ENCODE measurements around the gene IL17RE. TPM values are rescaled to one million over a fixed set of nuclear protein-coding genes. Genes with fewer than 3 reads are reported as not detected.

The IL17RE gene
- total and polyA plus RNA-seq, 2 of the 13 experiments (the other 11 are each of a cell fraction or from before 2014, with no cell fraction given): 14.5 to 24.1 TPM

- TF ChIP-seq ZNF672 (CRISPR knock-in tag; IDR thresholded peaks at IDR 0.05) (peak; percentile 86; the same call in 1 of the 2 replicates), TCF12 (IDR thresholded peaks at IDR 0.05) (no peak), TCF12 (CRISPR knock-in tag; IDR thresholded peaks at IDR 0.05) (peak; percentile 80; the same call in 1 of the 2 replicates), IRF9 (CRISPR knock-in tag; IDR thresholded peaks at IDR 0.05; ENCODE audit: borderline replicate concordance) (peak; percentile 41; the same call in 1 of the 2 replicates), FOXK1 (CRISPR knock-in tag; IDR thresholded peaks at IDR 0.05; ENCODE audit: borderline replicate concordance, low read depth) (peak; percentile 35; the same call in 1 of the 2 replicates), RARA (CRISPR knock-in tag; IDR thresholded peaks at IDR 0.05) (no peak; the same call in 1 of the 2 replicates), ZNF670 (CRISPR knock-in tag; IDR thresholded peaks at IDR 0.05; ENCODE audit: borderline replicate concordance) (peak; percentile 85), ZNF879 (CRISPR knock-in tag; IDR thresholded peaks at IDR 0.05) (no peak), SPEN (CRISPR knock-in tag; IDR thresholded peaks at IDR 0.05; ENCODE audit: low read depth) (peak; percentile 84), ELF3 (CRISPR knock-in tag; IDR thresholded peaks at IDR 0.05) (peak; percentile 59), ZUFSP (CRISPR knock-in tag; IDR thresholded peaks at IDR 0.05; ENCODE audit: borderline replicate concordance) (no peak), AGO1 (IDR thresholded peaks at IDR 0.05; ENCODE audit: low read depth, low read length, poor library complexity, severe bottlenecking) (peak; percentile 95), PHF20 (CRISPR knock-in tag; IDR thresholded peaks at IDR 0.05) (peak; percentile 74), ZNF251 (CRISPR knock-in tag; IDR thresholded peaks at IDR 0.05) (no peak), ZNF781 (CRISPR knock-in tag; IDR thresholded peaks at IDR 0.05; ENCODE audit: borderline replicate concordance, not compliant biosample characterization) (peak; percentile 68), CAMTA2 (CRISPR knock-in tag; IDR thresholded peaks at IDR 0.05; ENCODE audit: borderline replicate concordance) (no peak; the same call in none of the 2 replicates), ZNF24 (IDR thresholded peaks at IDR 0.05) (no peak), ZNF354B (CRISPR knock-in tag; IDR thresholded peaks at IDR 0.05) (no peak), FOXO4 (CRISPR knock-in tag; conservative IDR thresholded peaks at IDR 0.05) (0 out of 2 replicates have a peak, but pooled peaks have one; percentile 88), ZNF124 (CRISPR knock-in tag; IDR thresholded peaks at IDR 0.05) (0 out of 2 replicates have a peak, but pooled peaks have one; percentile 75), DPF2 (CRISPR knock-in tag; IDR thresholded peaks at IDR 0.05; ENCODE audit: borderline replicate concordance, low read depth) (no peak), MED13 (CRISPR knock-in tag; IDR thresholded peaks at IDR 0.05) (no peak), SAP130 (CRISPR knock-in tag; IDR thresholded peaks at IDR 0.05; ENCODE audit: low read depth) (peak; percentile 67; the same call in 1 of the 2 replicates), ZNF615 (CRISPR knock-in tag; IDR thresholded peaks at IDR 0.05; ENCODE audit: borderline replicate concordance) (no peak), ATF5 (CRISPR knock-in tag; IDR thresholded peaks at IDR 0.05; ENCODE audit: low read depth) (no peak)
These were observed 43.7 kb downstream of the IL17RE start (continued) for GRCh38 chr3:9946112-9947024.

Measured in HepG2 (cell line).